Right renal pelvis (tissue), 4 donors: ENCODE measurements around the gene PYGB. TPM values are rescaled to one million over a fixed set of nuclear protein-coding genes. Genes with fewer than 3 reads are reported as not detected.
"Not testable (repeated sequence)": the region's sequence is repeated elsewhere in the genome, so short reads cannot be mapped to it uniquely, and the experiment has no call there.

Experiments
- DNase-seq, 4 donors: peaks; one replicate each; pipeline ENCODE4 v3.0.0-alpha.2; 2013; ENCODE audit warnings: low read depth in 4 of 4, low spot score in 3 of 4, missing footprints in 1 of 4
- polyA plus RNA-seq, 4 donors: library from polyadenylated mRNA; unstranded; fragments of 120-200 nt; gene quantifications; one replicate each; pipeline ENCODE4 v1.2.1, GENCODE V29; 2013; ENCODE audit not compliant: insufficient read length in 4 of 4

Gene PYGB
- polyA plus RNA-seq, 4 donors: 43.4 to 49.5 (median 47.8) TPM

DNA sequence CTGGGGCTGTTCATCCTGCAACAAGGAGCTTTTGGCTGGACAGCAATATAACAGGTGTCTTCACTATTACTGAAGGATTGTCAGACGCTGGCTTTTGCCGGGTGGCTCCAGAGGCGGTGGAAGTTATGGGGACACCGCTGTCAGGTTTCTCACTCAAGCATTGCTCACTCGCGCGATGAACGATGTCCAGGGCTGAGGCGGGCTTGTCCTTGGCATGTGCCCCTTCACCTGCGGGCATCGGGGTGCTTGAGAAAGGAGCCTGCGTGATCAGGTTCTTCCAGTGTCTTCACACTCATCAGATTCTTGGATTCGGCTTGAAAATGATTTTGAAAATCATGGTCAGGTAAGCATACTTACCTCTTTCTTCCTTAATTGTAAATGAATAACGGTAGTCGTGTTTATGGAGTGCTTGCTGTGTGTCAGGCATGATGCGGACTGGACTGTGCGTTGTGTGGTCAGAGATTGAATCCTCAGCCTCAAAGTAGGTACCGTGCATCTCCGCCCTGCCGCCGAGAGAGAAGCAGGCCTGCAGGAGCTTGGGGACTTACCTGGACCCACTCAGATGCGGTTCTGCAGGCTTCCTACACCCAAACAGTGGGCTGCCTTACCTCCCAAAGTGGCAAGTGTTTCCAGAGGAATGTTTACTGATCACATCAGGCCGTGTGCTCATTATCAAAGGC, 18.3 kb upstream of the PYGB start:
- no peak for DNase-seq

DNA sequence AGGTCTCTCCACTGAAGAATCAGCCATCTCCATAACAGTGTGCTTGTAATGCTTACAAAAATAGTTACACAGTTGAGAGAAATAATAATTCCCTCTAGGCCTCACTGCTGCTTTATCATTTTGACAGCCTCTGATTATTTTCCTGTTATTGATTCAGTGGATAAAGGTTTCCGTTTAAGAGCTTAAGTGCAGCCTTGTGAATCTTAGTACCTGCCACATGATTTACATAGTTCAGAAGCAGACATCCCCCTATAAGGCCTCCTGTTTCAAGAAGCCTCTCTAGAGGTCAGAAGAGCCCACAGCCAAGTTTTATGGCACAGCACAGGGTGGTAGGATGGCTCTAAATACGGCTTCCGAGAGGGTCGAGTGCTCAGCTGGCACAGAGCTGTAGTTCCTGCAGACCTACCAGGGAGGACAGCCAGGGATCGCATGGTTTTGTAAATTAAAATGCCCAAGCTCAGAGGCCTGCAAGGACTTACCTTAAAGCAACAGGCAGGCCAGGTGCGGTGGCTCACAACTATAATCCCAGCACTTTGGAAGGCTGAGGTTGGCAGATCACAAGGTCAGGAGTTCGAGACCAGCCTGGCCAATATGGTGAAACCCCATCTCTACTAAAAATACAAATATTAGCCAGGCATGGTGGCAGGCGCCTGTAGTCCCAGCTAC, 17.6 kb upstream of the PYGB start:
- no peak for DNase-seq

- DNase-seq: no peak
These were observed 14.7 kb upstream of the PYGB start for GRCh38 chr20:25233016-25233772.

DNA sequence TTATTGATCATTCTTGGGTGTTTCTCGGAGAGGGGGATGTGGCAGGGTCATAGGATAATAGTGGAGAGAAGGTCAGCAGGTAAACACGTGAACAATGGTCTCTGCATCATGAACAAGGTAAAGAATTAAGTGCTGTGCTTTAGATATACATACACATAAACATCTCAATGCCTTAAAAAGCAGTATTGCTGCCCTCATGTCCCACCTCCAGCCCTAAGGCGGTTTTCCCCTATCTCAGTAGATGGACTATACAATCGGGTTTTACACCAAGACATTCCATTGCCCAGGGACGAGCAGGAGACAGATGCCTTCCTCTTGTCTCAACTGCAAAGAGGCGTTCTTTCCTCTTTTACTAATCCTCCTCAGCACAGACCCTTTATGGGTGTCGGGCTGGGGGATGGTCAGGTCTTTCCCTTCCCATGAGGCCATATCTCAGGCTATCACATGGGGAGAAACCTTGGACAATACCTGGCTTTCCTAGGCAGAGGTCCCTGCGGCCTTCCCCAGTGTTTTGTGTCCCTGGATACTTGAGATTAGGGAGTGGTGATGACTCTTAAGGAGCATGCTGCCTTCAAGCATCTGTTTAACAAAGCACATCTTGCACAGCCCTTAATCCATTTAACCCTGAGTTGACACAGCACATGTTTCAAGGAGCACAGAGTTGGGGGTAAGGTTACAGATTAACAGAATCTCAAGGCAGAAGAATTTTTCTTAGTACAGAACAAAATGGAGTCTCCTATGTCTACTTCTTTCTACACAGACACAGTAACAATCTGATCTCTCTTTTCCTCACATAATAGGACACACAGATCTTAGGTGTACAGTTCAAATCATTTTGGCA, 13.7 kb upstream of the PYGB start:
- not testable (repeated sequence) for DNase-seq

- no peak for DNase-seq
These were observed 11.2 kb upstream of the PYGB start for GRCh38 chr20:25236450-25237304.

- no peak for DNase-seq
These were observed 10.1 kb upstream of the PYGB start for GRCh38 chr20:25237610-25238318.

GRCh38 chr20:25238319-25239037, 9.4 kb upstream of the PYGB start:
- no peak for DNase-seq

DNA sequence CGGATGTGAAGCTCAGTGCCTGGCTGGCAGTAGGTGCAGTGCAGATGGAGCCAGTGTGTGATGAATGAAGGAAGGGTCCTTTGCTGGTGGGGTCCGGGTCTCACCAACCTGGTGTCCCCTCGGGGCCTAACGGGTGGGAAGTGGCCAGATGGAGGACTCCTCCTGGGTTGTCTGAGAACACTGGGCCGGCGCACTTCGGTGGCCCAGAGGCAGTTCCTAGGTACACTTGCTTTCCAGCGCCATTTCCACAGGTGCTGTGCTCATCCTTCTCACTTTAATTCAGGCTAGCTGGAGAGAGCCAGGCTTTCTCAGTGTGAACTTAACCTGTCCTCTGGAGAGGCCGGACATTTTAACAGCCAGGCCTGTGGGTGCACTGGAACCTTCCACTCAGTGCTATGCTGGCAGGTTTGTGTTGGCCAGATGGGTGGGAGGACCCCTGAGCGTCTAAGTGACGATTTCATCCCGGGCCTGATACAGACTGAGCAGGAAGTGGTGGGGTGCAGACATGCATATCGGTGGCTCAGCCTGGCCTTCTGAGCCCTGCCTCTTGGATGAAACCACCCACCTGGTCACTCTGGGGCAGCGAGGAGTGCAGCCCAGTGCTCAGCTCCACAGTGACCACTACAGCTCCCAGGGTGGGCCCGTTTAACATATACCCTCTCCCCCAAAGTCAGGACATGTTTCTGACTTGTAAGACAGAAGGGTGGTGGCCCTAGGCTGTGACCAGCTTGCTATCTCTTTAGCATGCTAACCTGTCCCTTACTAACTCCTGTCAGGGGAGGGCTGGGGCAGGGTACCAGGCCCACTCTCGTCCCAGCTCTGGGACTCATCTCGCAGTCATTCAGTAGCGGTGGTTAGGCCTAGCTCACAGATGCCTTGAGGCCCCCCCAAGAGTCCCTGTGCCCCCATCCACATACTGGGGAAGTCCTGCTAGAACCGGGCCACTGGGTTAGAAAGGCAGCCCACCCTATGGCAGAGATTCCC, 8.2 kb upstream of the PYGB start:
- DNase-seq: no peak

DNA sequence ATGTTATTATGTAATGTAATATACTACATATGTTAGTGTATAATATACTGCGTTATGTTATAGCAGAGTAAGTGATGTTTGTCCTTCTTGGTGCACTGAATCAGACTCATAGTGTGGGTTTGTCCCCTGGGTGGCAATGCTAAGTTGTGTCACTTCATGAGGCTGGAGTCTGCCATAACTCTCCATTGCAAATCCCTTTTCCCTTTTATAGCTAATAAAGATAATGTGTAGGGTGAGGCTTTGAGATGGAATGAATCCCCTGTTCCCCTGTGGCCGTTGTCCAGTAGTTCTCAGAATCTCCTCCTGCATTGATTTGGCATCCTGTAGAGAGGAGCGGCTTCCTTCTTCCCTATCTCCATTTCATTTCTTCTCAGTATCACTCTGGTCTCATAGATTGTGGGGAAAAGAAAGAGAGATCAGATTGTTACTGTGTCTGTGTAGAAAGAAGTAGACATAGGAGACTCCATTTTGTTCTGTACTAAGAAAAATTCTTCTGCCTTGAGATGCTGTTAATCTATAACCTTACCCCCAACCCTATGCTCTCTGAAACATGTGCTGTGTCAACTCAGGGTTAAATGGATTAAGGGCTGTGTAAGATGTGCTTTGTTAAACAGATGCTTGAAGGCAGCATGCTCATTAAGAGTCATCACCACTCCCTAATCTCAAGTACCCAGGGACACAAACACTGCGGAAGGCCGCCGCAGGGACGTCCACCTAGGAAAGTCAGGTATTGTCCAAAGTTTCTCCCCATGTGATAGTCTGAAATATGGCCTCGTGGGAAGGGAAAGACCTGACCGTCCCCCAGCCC, 6.8 kb upstream of the PYGB start:
- not testable (repeated sequence) for DNase-seq

- not testable (repeated sequence) for DNase-seq
These were observed 6.3 kb upstream of the PYGB start for GRCh38 chr20:25241659-25241955.

- DNase-seq: no peak
These were observed 5.7 kb upstream of the PYGB start for GRCh38 chr20:25242231-25242630.

DNA sequence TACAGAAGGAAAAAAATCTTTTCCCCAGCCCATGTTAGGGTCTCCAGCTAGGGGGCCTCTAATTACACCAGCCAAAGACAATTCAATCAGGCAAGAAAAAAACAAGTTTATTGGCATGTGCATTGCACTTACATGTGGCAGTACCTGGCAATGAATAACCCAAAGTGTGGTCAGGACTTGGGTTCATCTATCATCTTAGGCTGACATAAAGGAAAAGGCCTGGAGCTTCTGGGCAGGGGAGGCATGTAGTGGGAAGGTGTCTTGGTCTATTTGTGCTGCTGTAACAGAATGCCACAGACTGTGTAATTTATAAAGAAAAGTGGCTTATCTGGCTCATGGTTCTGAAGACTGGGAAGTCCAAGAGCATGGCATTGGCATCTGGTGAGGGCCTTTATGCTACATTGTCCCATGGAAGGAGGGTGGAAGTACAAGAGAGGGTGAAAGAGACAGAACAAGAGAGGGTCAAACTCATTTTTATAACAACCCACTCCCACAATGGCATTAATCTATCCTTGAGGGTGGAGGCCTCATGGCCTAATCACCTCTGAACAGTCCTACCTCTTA, 4.4 kb upstream of the PYGB start:
- no peak for DNase-seq

DNA sequence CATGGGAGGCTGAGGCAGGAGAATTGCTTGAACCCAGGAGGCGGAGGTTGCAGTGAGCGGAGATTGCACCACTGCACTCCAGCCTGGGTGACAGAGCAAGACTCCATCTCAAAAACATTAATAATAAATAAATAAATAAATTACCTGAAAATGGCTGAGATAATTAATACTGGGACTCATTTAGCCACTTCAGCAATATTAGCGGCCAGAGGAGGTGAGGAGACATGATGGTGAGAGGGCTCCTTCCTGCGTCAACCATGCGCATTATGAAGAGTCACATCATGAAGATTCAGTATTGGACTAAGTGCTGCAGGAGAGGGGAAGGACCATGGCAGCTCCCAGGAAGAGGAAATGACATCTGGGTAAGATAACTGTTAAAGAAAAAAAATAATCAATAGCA, 2.9 kb upstream of the PYGB start:
- no peak for DNase-seq

DNA sequence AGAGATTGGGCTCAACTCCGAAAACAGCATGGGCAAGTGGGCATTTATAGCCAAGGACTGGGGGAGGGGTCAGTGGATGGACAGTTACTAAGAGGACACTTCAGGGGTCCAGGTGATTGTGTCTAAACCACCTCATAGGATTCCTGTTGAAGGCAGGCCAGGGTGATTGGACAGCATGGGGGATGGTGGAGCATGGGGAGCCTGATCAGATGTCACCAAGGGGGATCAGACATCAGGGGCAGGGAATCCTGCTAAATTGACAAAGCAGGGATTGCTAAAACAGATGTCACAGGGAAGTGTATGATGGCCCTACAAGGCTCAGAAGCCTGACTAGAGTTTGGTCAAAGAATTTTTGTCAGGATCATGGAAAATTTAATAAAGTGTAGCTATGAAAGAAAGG, 2.4 kb upstream of the PYGB start:
- no peak for DNase-seq

GRCh38 chr20:25246182-25246999, 1.5 kb upstream of the PYGB start:
- no peak for DNase-seq
